ENCODE data around the gene EMILIN1.

The EMILIN1 gene

DNA sequence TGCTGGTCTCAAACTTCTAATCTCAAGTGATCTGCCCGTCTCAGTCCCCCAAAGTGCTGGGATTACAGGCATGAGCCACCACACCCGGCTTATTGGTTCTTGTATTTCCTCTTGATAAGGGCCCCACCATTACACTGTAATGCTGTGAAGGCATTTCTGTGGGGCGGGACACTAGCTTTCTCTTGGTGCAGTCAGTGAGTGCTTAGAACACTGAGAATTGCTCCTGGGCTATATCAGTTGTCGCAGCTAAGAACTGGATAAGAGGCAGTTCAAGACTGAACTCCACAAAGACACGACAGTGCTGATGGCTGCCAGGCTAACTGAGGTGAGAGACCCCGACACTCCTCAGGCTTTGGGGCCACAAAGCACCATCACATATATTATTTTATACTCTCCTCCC lies 10.2 kb downstream of the EMILIN1 start:
- H3K4me1 Mint-ChIP-seq = peaks cover 36% of the 10 kb centered on the region
- H3K9me3 Mint-ChIP-seq = no peaks in the 10 kb centered on the region
- H3K4me3 Mint-ChIP-seq = peak overlapping the region; percentile 8
- no peak overlapping the region for H3K27ac Mint-ChIP-seq
- peaks cover 36% of the 10 kb centered on the region for H3K27me3 Mint-ChIP-seq (ENCODE audit: low read depth, poor library complexity)
- DNase-seq = no peak
- no peaks in the 10 kb centered on the region for H3K36me3 Mint-ChIP-seq (ENCODE audit: low read depth)
- TF ChIP-seq, protein P1, sequence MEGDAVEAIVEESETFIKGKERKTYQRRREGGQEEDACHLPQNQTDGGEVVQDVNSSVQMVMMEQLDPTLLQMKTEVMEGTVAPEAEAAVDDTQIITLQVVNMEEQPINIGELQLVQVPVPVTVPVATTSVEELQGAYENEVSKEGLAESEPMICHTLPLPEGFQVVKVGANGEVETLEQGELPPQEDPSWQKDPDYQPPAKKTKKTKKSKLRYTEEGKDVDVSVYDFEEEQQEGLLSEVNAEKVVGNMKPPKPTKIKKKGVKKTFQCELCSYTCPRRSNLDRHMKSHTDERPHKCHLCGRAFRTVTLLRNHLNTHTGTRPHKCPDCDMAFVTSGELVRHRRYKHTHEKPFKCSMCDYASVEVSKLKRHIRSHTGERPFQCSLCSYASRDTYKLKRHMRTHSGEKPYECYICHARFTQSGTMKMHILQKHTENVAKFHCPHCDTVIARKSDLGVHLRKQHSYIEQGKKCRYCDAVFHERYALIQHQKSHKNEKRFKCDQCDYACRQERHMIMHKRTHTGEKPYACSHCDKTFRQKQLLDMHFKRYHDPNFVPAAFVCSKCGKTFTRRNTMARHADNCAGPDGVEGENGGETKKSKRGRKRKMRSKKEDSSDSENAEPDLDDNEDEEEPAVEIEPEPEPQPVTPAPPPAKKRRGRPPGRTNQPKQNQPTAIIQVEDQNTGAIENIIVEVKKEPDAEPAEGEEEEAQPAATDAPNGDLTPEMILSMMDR (IDR thresholded peaks at IDR 0.05) = no peak

GRCh38 chr2:27089111-27089954 lies 10.9 kb downstream of the EMILIN1 start:
- TF ChIP-seq, protein P1 (IDR thresholded peaks at IDR 0.05) = no peak
- no peaks in the 10 kb centered on the region for H3K36me3 Mint-ChIP-seq (ENCODE audit: low read depth)
- no peak overlapping the region for H3K27ac Mint-ChIP-seq
- peaks cover 32% of the 10 kb centered on the region for H3K4me1 Mint-ChIP-seq
- no peaks in the 10 kb centered on the region for H3K9me3 Mint-ChIP-seq
- H3K4me3 Mint-ChIP-seq = no peak overlapping the region
- DNase-seq = no peak
- H3K27me3 Mint-ChIP-seq (ENCODE audit: low read depth, poor library complexity) = peaks cover 37% of the 10 kb centered on the region

- H3K4me1 Mint-ChIP-seq = peaks cover 40% of the 10 kb centered on the region
- no peak for DNase-seq
- no peaks in the 10 kb centered on the region for H3K36me3 Mint-ChIP-seq (ENCODE audit: low read depth)
- TF ChIP-seq, protein P1 (IDR thresholded peaks at IDR 0.05) = no peak
- peak overlapping the region; percentile 9 for H3K4me3 Mint-ChIP-seq
- no peak overlapping the region for H3K27ac Mint-ChIP-seq
- peaks cover 42% of the 10 kb centered on the region for H3K27me3 Mint-ChIP-seq (ENCODE audit: low read depth, poor library complexity)
- no peaks in the 10 kb centered on the region for H3K9me3 Mint-ChIP-seq
These were observed 13.6 kb downstream of the EMILIN1 start for GRCh38 chr2:27091746-27092695.

GRCh38 chr2:27092696-27093429 lies 14.4 kb downstream of the EMILIN1 start:
- TF ChIP-seq, protein P1 (IDR thresholded peaks at IDR 0.05) = no peak

DNA sequence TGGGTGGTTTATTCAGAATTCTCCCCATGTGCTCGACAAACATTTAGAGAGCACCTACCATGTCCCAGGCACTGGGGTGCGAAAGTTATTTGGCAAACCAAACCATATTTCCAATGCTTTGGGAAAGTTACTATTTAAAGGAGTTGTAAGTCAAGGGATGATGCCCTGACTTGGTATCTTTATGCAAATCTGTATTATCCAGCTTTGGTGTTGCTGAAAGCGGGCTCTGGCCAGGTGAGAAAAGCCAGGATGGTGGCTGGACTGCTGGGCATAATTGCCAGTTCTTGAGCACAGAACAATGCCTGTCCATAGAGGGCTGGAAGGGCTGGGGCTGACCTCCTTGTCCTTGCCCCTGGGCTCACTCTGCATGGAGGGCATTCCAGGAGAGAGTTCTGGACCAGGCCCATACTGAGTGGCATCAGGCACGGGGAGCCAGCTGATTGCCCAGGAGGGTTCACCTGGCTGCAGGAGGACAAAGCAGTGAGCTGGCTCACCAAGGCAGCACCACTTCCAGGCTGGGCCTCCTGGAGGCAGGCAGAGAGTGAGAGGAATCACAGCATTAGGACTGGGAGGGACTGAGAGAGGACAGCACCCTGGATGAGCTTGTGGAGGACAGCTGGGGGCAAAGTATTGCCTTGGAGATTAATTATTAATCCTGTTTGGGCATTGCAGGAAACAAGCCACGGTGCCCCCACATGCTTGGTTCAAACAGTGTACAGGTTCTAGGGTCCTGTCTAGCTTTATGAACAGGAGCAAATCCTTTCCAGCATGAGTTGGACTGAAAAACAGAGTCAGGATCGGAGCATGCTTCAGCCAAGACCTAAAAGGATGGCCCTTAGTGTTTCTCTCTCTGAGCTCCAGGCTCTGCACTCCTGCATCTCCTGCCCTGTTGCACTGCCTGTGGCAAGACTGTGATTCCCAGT lies 15.3 kb downstream of the EMILIN1 start:
- Mint-ChIP-seq H3K9me3 (no peaks in the 10 kb centered on the region), H3K27ac (no peak overlapping the region), H3K4me1 (peaks cover 33% of the 10 kb centered on the region), H3K27me3 (ENCODE audit: low read depth, poor library complexity) (peaks cover 28% of the 10 kb centered on the region), H3K4me3 (no peak overlapping the region), H3K36me3 (ENCODE audit: low read depth) (no peaks in the 10 kb centered on the region)
- no peak for DNase-seq
- TF ChIP-seq, protein P1 (IDR thresholded peaks at IDR 0.05) = no peak

More at GRCh38 chr2:27092696-27093429, 14.4 kb downstream of the EMILIN1 start:
- Mint-ChIP-seq H3K4me1 (peaks cover 32% of the 10 kb centered on the region), H3K4me3 (no peak overlapping the region), H3K9me3 (no peaks in the 10 kb centered on the region), H3K36me3 (ENCODE audit: low read depth) (no peaks in the 10 kb centered on the region), H3K27ac (no peak overlapping the region), H3K27me3 (ENCODE audit: low read depth, poor library complexity) (peaks cover 34% of the 10 kb centered on the region)
- no peak for DNase-seq

All from nephron progenitor cell (in vitro differentiated cells).